PC-3 (cell line): ENCODE data around the gene ALKBH2. TPM values are rescaled to one million over a fixed set of nuclear protein-coding genes. Genes with fewer than 3 reads are reported as not detected.

Experiments
- ATAC-seq: fragments of 200-7000 bp; cut with Tn5 transposase; 2 replicates; pipeline ENCODE4 v1.9.1; 2020; ENCODE audit warnings: mild to moderate bottlenecking, moderate library complexity
- BruUV-seq: library from RNA; stranded (reverse); fragments of 400-500 nt; replicated peaks from 2 replicates; lab custom pipeline; 2021; lab: Mats Ljungman, UMichigan
- CTCF ChIA-PET: fragments of 300-600 bp; sonication (Branson Sonifier 250); formaldehyde crosslinking; loops from one replicate; lab custom pipeline; 2022; ENCODE audit warnings: antibody characterized with exemption; lab: Charles Lee
- POLR2A ChIA-PET: fragments of 300-600 bp; sonication (Branson Sonifier 250); formaldehyde crosslinking; loops from one replicate; lab custom pipeline; 2022; ENCODE audit warnings: antibody characterized with exemption; ENCODE audit not compliant: unreplicated experiment; lab: Charles Lee
- DNase-seq: peaks from one replicate; pipeline ENCODE4 v3.0.0-alpha.2; 2015
- H2AFZ ChIP-seq: fragments of 300-600 bp; sonication (generic); 2 replicates; pipeline ENCODE4 v1.6.0; 2016; ENCODE audit warnings: antibody characterized with exemption, low read length
- H3F3A ChIP-seq: fragments of 300-600 bp; sonication (generic); one replicate; pipeline ENCODE4 v1.6.0; 2017; ENCODE audit warnings: antibody characterized with exemption, low read length, control low read depth, mild to moderate bottlenecking; ENCODE audit not compliant: unreplicated experiment
- H3K27ac ChIP-seq: fragments of 300-600 bp; sonication (generic); 2 replicates; pipeline ENCODE4 v1.5.1; 2016; ENCODE audit warnings: mild to moderate bottlenecking, low read length
- H3K27me3 ChIP-seq: fragments of 300-600 bp; sonication (generic); 2 replicates; pipeline ENCODE4 v1.6.1; 2016; ENCODE audit warnings: low read length, mixed read lengths
- H3K36me3 ChIP-seq: fragments of 300-600 bp; sonication (generic); 2 replicates; pipeline ENCODE4 v1.6.1; 2016; ENCODE audit warnings: low read depth, mixed run types, low read length, mixed read lengths
- H3K4me1 ChIP-seq: fragments of 300-600 bp; sonication (generic); 2 replicates; pipeline ENCODE4 v1.5.1; 2016; ENCODE audit warnings: low read length; ENCODE audit not compliant: insufficient read depth
- H3K4me2 ChIP-seq: fragments of 300-600 bp; sonication (generic); 2 replicates; pipeline ENCODE4 v1.6.0; 2016; ENCODE audit warnings: low read length
- H3K4me3 ChIP-seq: fragments of 300-600 bp; sonication (generic); 2 replicates; pipeline ENCODE4 v1.5.1; 2016; ENCODE audit warnings: mild to moderate bottlenecking, low read length, mixed read lengths
- H3K79me2 ChIP-seq: fragments of 300-600 bp; sonication (generic); 2 replicates; pipeline ENCODE4 v1.6.1; 2017; ENCODE audit warnings: low read length, mixed read lengths
- H3K9ac ChIP-seq: fragments of 300-600 bp; sonication (generic); 2 replicates; pipeline ENCODE4 v1.6.0; 2016; ENCODE audit warnings: mild to moderate bottlenecking, low read length
- H3K9me2 ChIP-seq: fragments of 300-600 bp; sonication (generic); replicated peaks from 2 replicates; pipeline ENCODE4 v1.6.1; 2016; ENCODE audit warnings: mixed run types, low read length, mixed read lengths
- H3K9me3 ChIP-seq: fragments of 300-600 bp; sonication (generic); 2 replicates; pipeline ENCODE4 v1.6.1; 2016; ENCODE audit warnings: low read length, mixed read lengths
- H4K20me1 ChIP-seq: fragments of 300-600 bp; sonication (generic); 2 replicates; pipeline ENCODE4 v1.6.1; 2016; ENCODE audit warnings: low read length, mixed read lengths
- EZH2 ChIP-seq: fragments of 300-600 bp; sonication (generic); IDR thresholded peaks from one replicate; pipeline ENCODE4 v1.6.1; 2017; ENCODE audit warnings: antibody characterized with exemption, mild to moderate bottlenecking, low read length; ENCODE audit not compliant: unreplicated experiment
- EZH2phosphoT487 ChIP-seq: fragments of 300-600 bp; sonication (generic); IDR thresholded peaks from 2 replicates; pipeline ENCODE4 v1.6.1; 2018; ENCODE audit warnings: mild to moderate bottlenecking, antibody characterized with exemption, low read length, borderline replicate concordance
- intact Hi-C: fragments of 100-400 bp; cut with micrococcal nuclease; formaldehyde crosslinking; loops from 2 replicates; pipeline ENCODE4 v1.9.0; 2023
- total RNA-seq: library from RNA; depleted of rRNA; stranded (reverse); fragments of >200 nt; gene quantifications from 2 replicates; pipeline ENCODE4 v1.2.3, GENCODE V29; 2014
- TF ChIP-seq, protein P1 (sequence below): fragments of 300-600 bp; sonication (generic); conservative IDR thresholded peaks from 2 replicates; pipeline ENCODE4 v1.5.1; 2017; ENCODE audit warnings: antibody characterized with exemption, low read depth, mild to moderate bottlenecking, low read length

The ALKBH2 gene
- total RNA-seq, 1 experiment from 2014 or later: 74.0 TPM

DNA sequence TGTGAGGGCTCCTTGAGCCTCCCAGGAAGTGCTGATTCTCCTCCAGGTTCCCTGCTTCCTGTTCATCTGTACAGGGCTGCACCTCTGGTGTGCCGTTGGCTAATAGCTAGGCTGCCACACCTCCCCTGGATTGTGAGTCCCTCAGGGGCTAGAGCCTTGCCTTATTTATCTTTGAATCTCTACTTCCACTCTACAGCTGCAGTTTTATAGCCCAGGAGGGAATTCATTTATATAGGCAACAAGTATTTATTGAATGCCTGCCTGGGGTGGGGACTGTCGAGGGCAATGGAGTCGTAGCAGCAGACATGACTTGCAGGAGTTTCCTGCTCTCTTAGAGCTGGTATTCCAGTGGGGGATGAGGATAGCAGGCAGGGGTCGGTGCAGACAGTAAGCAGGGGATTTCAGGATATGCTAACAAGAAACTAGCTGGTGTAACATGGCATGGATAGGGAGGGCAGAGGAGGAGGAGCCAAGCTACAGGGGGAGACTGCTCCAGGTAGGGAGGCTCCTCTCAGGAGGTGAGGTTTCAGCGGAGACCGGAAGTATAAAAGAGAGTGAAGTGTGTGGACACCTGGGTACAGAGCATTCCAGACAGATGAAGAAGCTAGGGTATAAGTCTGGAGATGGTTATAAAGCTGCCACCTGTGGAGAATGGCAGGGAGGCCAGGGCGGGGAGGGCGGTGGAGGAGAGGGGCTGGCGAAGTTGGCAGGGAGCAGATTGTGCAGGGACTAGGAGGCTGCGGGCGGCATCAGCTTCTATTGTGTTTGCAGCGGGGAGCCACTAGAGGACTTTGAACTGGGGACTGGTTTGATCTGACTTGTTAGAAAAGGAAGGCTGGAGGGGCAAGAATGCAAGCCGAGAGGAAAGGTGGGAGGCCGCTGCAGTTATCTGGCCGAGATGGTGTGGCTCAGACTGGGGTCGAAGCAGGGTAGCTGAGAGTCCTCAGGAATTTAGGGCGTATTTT lies 23.7 kb downstream of the ALKBH2 start:
- Histone ChIP-seq H2AFZ (no peak overlapping the region), H3K79me2 (no peaks in the 10 kb centered on the region), H3K4me3 (no peak overlapping the region), H3K9ac (no peak overlapping the region), H3K27me3 (no peaks in the 10 kb centered on the region), H3K4me2 (no peak overlapping the region), H3F3A (no peaks in the 10 kb centered on the region), H3K27ac (no peak overlapping the region), H3K9me2 (no peaks in the 10 kb centered on the region), H3K9me3 (no peaks in the 10 kb centered on the region), H4K20me1 (no peaks in the 10 kb centered on the region), H3K36me3 (peaks cover 28% of the 10 kb centered on the region), H3K4me1 (no peaks in the 10 kb centered on the region)
- BruUV-seq: no TSS peak
- ChIA-PET CTCF (no interaction called here), POLR2A (no interaction called here)
- ATAC-seq (no peak), DNase-seq (no peak)
- intact Hi-C loops: no loop called here
- TF ChIP-seq EZH2phosphoT487: no peak
- TF ChIP-seq, protein P1, sequence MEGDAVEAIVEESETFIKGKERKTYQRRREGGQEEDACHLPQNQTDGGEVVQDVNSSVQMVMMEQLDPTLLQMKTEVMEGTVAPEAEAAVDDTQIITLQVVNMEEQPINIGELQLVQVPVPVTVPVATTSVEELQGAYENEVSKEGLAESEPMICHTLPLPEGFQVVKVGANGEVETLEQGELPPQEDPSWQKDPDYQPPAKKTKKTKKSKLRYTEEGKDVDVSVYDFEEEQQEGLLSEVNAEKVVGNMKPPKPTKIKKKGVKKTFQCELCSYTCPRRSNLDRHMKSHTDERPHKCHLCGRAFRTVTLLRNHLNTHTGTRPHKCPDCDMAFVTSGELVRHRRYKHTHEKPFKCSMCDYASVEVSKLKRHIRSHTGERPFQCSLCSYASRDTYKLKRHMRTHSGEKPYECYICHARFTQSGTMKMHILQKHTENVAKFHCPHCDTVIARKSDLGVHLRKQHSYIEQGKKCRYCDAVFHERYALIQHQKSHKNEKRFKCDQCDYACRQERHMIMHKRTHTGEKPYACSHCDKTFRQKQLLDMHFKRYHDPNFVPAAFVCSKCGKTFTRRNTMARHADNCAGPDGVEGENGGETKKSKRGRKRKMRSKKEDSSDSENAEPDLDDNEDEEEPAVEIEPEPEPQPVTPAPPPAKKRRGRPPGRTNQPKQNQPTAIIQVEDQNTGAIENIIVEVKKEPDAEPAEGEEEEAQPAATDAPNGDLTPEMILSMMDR: no peak
- TF ChIP-seq EZH2: no peak

DNA sequence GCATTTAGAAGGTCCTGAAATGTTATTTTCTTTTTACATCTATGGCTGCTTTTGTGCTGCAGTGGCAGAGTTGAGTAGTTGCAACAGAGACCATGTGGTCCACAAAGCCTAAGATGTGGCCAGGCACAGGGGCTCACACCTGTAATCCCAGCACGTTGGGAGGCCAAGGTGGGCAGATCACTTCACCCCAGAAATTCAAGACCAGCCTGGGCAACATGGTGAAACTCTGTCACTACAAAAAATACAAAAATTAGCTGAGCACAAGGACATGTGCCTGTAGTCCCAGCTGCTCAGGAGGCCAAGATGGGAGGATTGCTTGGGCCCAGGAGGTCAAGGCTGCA lies 27.4 kb downstream of the ALKBH2 start:
- no peaks in the 10 kb centered on the region for H3K79me2 ChIP-seq
- no peak for ATAC-seq
- no peaks in the 10 kb centered on the region for H3K9me3 ChIP-seq
- POLR2A ChIA-PET: no interaction called here
- no peaks in the 10 kb centered on the region for H3K9me2 ChIP-seq
- BruUV-seq: no TSS peak
- no peak overlapping the region for H2AFZ ChIP-seq
- H3K4me1 ChIP-seq: no peaks in the 10 kb centered on the region
- CTCF ChIA-PET: no interaction called here
- H3K36me3 ChIP-seq: peaks cover 15% of the 10 kb centered on the region; the same call in 1 of the 2 replicates
- no peak for DNase-seq
- no peaks in the 10 kb centered on the region for H3K27me3 ChIP-seq
- no peak overlapping the region for H3K4me2 ChIP-seq
- H3K9ac ChIP-seq: no peak overlapping the region
- intact Hi-C loops: no loop called here
- no peaks in the 10 kb centered on the region for H4K20me1 ChIP-seq
- no peak overlapping the region for H3K27ac ChIP-seq
- H3F3A ChIP-seq: no peaks in the 10 kb centered on the region
- no peak overlapping the region for H3K4me3 ChIP-seq
- TF ChIP-seq, protein P1: no peak
- no peak for TF ChIP-seq EZH2
- no peak for TF ChIP-seq EZH2phosphoT487
